ENCODE data around the gene CACNA1B. TPM values are rescaled to one million over a fixed set of nuclear protein-coding genes. Genes with fewer than 3 reads are reported as not detected.

The CACNA1B gene
- total RNA-seq, 1 donor from 2014 or later, result 0.19 TPM

DNA sequence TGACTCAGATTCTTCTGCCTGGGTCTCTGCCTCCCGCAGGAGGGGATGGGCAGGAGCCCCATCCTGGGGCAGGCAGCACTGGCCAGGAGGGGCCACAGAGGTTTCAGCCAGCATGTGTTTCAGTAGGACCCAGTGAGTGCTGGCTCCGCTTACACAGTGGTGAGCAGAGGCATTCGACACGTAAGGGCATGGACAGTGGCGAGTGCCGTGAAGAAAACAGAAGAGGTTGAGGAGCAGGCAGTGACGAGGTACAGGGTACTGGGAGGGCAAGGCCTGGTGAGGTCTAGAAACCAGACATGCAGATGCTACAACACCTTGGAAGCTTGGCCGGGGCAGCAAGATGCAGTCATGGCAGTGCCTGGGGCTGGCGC, 41.5 kb downstream of the CACNA1B start:
- H3K9me3 ChIP-seq (replicated peaks), result no peaks in the 10 kb centered on the region
- H3K27ac ChIP-seq (replicated peaks), result no peak overlapping the region
- H3K4me3 ChIP-seq, result no peak overlapping the region
- TF ChIP-seq, protein P1, sequence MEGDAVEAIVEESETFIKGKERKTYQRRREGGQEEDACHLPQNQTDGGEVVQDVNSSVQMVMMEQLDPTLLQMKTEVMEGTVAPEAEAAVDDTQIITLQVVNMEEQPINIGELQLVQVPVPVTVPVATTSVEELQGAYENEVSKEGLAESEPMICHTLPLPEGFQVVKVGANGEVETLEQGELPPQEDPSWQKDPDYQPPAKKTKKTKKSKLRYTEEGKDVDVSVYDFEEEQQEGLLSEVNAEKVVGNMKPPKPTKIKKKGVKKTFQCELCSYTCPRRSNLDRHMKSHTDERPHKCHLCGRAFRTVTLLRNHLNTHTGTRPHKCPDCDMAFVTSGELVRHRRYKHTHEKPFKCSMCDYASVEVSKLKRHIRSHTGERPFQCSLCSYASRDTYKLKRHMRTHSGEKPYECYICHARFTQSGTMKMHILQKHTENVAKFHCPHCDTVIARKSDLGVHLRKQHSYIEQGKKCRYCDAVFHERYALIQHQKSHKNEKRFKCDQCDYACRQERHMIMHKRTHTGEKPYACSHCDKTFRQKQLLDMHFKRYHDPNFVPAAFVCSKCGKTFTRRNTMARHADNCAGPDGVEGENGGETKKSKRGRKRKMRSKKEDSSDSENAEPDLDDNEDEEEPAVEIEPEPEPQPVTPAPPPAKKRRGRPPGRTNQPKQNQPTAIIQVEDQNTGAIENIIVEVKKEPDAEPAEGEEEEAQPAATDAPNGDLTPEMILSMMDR (IDR thresholded peaks at IDR 0.05; ENCODE audit: borderline replicate concordance), result no peak
- H3K27me3 ChIP-seq (ENCODE audit: low read depth), result peaks cover 20% of the 10 kb centered on the region
- intact Hi-C loops (cut with micrococcal nuclease), result no loop called here
- H3K4me1 ChIP-seq, result peaks cover 14% of the 10 kb centered on the region
- no peak for DNase-seq
- H3K36me3 ChIP-seq, result no peaks in the 10 kb centered on the region

GRCh38 chr9:137919649-137920141, 42.1 kb downstream of the CACNA1B start:
- no peaks in the 10 kb centered on the region for H3K36me3 ChIP-seq
- intact Hi-C loops (cut with micrococcal nuclease), result no loop called here
- H3K4me3 ChIP-seq, result no peak overlapping the region
- H3K27ac ChIP-seq (replicated peaks), result no peak overlapping the region
- no peaks in the 10 kb centered on the region for H3K9me3 ChIP-seq (replicated peaks)
- TF ChIP-seq, protein P1 (IDR thresholded peaks at IDR 0.05; ENCODE audit: borderline replicate concordance), result no peak
- DNase-seq, result no peak
- peaks cover 14% of the 10 kb centered on the region for H3K4me1 ChIP-seq
- H3K27me3 ChIP-seq (ENCODE audit: low read depth), result peaks cover 20% of the 10 kb centered on the region

GRCh38 chr9:137920753-137921152, 43.2 kb downstream of the CACNA1B start:
- no peak overlapping the region for H3K4me3 ChIP-seq
- intact Hi-C loops (cut with micrococcal nuclease), result no loop called here
- no peak overlapping the region for H3K27ac ChIP-seq (replicated peaks)
- H3K9me3 ChIP-seq (replicated peaks), result no peaks in the 10 kb centered on the region
- no peak for DNase-seq
- H3K27me3 ChIP-seq (ENCODE audit: low read depth), result peaks cover 23% of the 10 kb centered on the region
- TF ChIP-seq, protein P1 (IDR thresholded peaks at IDR 0.05; ENCODE audit: borderline replicate concordance), result no peak
- H3K4me1 ChIP-seq, result peaks cover 14% of the 10 kb centered on the region
- no peaks in the 10 kb centered on the region for H3K36me3 ChIP-seq

- TF ChIP-seq, protein P1 (IDR thresholded peaks at IDR 0.05; ENCODE audit: borderline replicate concordance), result no peak
- no peak overlapping the region for H3K27ac ChIP-seq (replicated peaks)
These were observed 46.6 kb downstream of the CACNA1B start for GRCh38 chr9:137924169-137924568.

GRCh38 chr9:137924761-137925369, 47.3 kb downstream of the CACNA1B start:
- intact Hi-C loops (cut with micrococcal nuclease), result no loop called here
- no peaks in the 10 kb centered on the region for H3K36me3 ChIP-seq
- peaks cover 25% of the 10 kb centered on the region for H3K27me3 ChIP-seq (ENCODE audit: low read depth)
- peaks cover 15% of the 10 kb centered on the region for H3K9me3 ChIP-seq (replicated peaks)
- TF ChIP-seq, protein P1 (IDR thresholded peaks at IDR 0.05; ENCODE audit: borderline replicate concordance), result no peak
- DNase-seq, result no peak
- H3K4me3 ChIP-seq, result no peak overlapping the region
- no peak overlapping the region for H3K27ac ChIP-seq (replicated peaks)
- no peaks in the 10 kb centered on the region for H3K4me1 ChIP-seq

More at GRCh38 chr9:137924169-137924568, 46.6 kb downstream of the CACNA1B start:
- Histone ChIP-seq H3K4me3 (no peak overlapping the region), H3K27me3 (ENCODE audit: low read depth) (peaks cover 19% of the 10 kb centered on the region), H3K36me3 (no peaks in the 10 kb centered on the region), H3K4me1 (peaks cover 2% of the 10 kb centered on the region), H3K9me3 (replicated peaks) (peaks cover 15% of the 10 kb centered on the region)
- intact Hi-C loops (cut with micrococcal nuclease), result no loop called here
- no peak for DNase-seq

All from left ventricle myocardium inferior (tissue), 1 donor.